GM12864 (cell line): ENCODE measurements around the gene ZNF280C.

Experiments used
- DNase-seq: peaks from one replicate; pipeline ENCODE4 v3.0.0-alpha.2; 2011; ENCODE audit warnings: low read depth
- H3K4me3 ChIP-seq: 2 replicates; pipeline ENCODE4 v1.5.1; 2011; ENCODE audit warnings: mild to moderate bottlenecking, low read depth, low read length, control low read depth
- CTCF ChIP-seq: IDR thresholded peaks from 2 replicates; pipeline ENCODE4 v1.5.1; 2011; ENCODE audit warnings: low read depth, mild to moderate bottlenecking, moderate library complexity, low read length, control low read depth, inconsistent platforms; ENCODE audit errors: missing control alignments

Gene ZNF280C

GRCh38 chrX:130197464-130197863 is 71.2 kb downstream of the ZNF280C start:
- DNase-seq = no peak
- no peak for TF ChIP-seq CTCF

GRCh38 chrX:130196466-130196865 is 72.2 kb downstream of the ZNF280C start:
- no peak for DNase-seq
- H3K4me3 ChIP-seq = no peak overlapping the region
- TF ChIP-seq CTCF = no peak

More at GRCh38 chrX:130197464-130197863, 71.2 kb downstream of the ZNF280C start:
- H3K4me3 ChIP-seq = no peak overlapping the region

GRCh38 chrX:130190801-130191200 is 77.9 kb downstream of the ZNF280C start:
- TF ChIP-seq CTCF = no peak
- no peak for DNase-seq
- H3K4me3 ChIP-seq = no peak overlapping the region

- DNase-seq = no peak
- no peak for TF ChIP-seq CTCF
- H3K4me3 ChIP-seq = no peak overlapping the region
These were observed 82.0 kb downstream of the ZNF280C start for GRCh38 chrX:130186651-130187050.

GRCh38 chrX:130184857-130185256 is 83.8 kb downstream of the ZNF280C start:
- no peak overlapping the region for H3K4me3 ChIP-seq
- DNase-seq = no peak
- no peak for TF ChIP-seq CTCF

- DNase-seq = no peak
- H3K4me3 ChIP-seq = no peak overlapping the region
- no peak for TF ChIP-seq CTCF
These were observed 84.5 kb downstream of the ZNF280C start for GRCh38 chrX:130184168-130184567.

- no peak overlapping the region for H3K4me3 ChIP-seq
- TF ChIP-seq CTCF = no peak
- no peak for DNase-seq
These were observed 89.0 kb downstream of the ZNF280C start for GRCh38 chrX:130179579-130180215.
